ENCODE results near the gene NDUFS2. TPM values are rescaled to one million over a fixed set of nuclear protein-coding genes. Genes with fewer than 3 reads are reported as not detected.

NDUFS2 gene
- total and polyA plus RNA-seq, 7 donors: 204 to 336 (median 232) TPM

GRCh38 chr1:161207173-161207572, 5.0 kb downstream of the NDUFS2 start:
- Histone ChIP-seq H3K9me3 (no peaks in the 10 kb centered on the region), H3K4me3 (peak overlapping the region; percentile 32), H3K36me3 (ENCODE audit: insufficient read depth in 1 of 2, low read depth in 1 of 2) (peaks cover 15 to 89% of the 10 kb centered on the region in 2 donors), H3K4me1 (peaks cover 49% of the 10 kb centered on the region), H3K27me3 (ENCODE audit: insufficient read depth in 3 of 3, low read length in 2 of 3) (no peaks in the 10 kb centered on the region), H3K27ac (peak overlapping the region; percentile 62)
- 42 to 73% (median 60%) methylated on average over 8 of the region's 8 CpGs for WGBS, 3 donors
- ATAC-seq (peak in 3 of 4 donors; percentile 65 to 69 (median 68)), DNase-seq (peak in 1 of 2 donors; percentile 33)
- intact Hi-C loops (cut with DNase I): loop anchor here in 1 of 2 donors (5.0 kb wide), 1 partner anchor 175 kb away; no protein-coding TSS in a partner anchor
- no peak for TF ChIP-seq CTCF (IDR thresholded peaks at IDR 0.05)

GRCh38 chr1:161209790-161210409, 7.7 kb downstream of the NDUFS2 start:
- H3K9me3 ChIP-seq: no peaks in the 10 kb centered on the region
- H3K36me3 ChIP-seq (ENCODE audit: insufficient read depth in 1 of 2, low read depth in 1 of 2): peaks cover 24 to 99% of the 10 kb centered on the region in 2 donors
- TF ChIP-seq CTCF (IDR thresholded peaks at IDR 0.05): peak; percentile 75
- H3K4me1 ChIP-seq: peaks cover 29% of the 10 kb centered on the region
- WGBS, 3 donors: 38 to 46% (median 44%) methylated on average over 11 of the region's 11 CpGs
- H3K4me3 ChIP-seq: no peak overlapping the region
- ATAC-seq: peak; percentile 77 to 87 (median 85)
- peak; percentile 73 to 86 for DNase-seq
- H3K27me3 ChIP-seq (ENCODE audit: insufficient read depth in 3 of 3, low read length in 2 of 3): no peaks in the 10 kb centered on the region
- H3K27ac ChIP-seq: no peak overlapping the region
- intact Hi-C loops (cut with DNase I): loop anchor here in 1 of 2 donors (5.0 kb wide), 1 partner anchor 172 kb away; no protein-coding TSS in a partner anchor

- DNase-seq (no peak), ATAC-seq (no peak)
- intact Hi-C loops (cut with DNase I): no loop called here
These were observed 12.2 kb downstream of the NDUFS2 start for GRCh38 chr1:161214369-161214768.

GRCh38 chr1:161215076-161215475, 12.9 kb downstream of the NDUFS2 start, which contains the start of gene FCER1G:
FCER1G (plus strand) TSS chr1:161215295; CDS start chr1:161215322, 27 bp downstream.
- intact Hi-C loops (cut with DNase I): no loop called here

More at GRCh38 chr1:161214369-161214768, 12.2 kb downstream of the NDUFS2 start:
- Histone ChIP-seq H3K4me3 (no peak overlapping the region), H3K4me1 (no peaks in the 10 kb centered on the region), H3K9me3 (no peaks in the 10 kb centered on the region), H3K27me3 (ENCODE audit: insufficient read depth in 3 of 3, low read length in 2 of 3) (no peaks in the 10 kb centered on the region), H3K36me3 (ENCODE audit: insufficient read depth in 1 of 2, low read depth in 1 of 2) (peaks cover 19 to 60% of the 10 kb centered on the region in 2 donors), H3K27ac (no peak overlapping the region)
- 86 to 90% (median 90%) methylated on average over 9 of the region's 9 CpGs for WGBS, 3 donors
- TF ChIP-seq CTCF (IDR thresholded peaks at IDR 0.05): no peak

More at GRCh38 chr1:161215076-161215475, 12.9 kb downstream of the NDUFS2 start, which contains the start of gene FCER1G:
- no peak for TF ChIP-seq CTCF (IDR thresholded peaks at IDR 0.05)
- H3K9me3 ChIP-seq: no peaks in the 10 kb centered on the region
- peaks cover 17 to 53% of the 10 kb centered on the region in 2 donors for H3K36me3 ChIP-seq (ENCODE audit: insufficient read depth in 1 of 2, low read depth in 1 of 2)
- no peak within 1 kb of the TSS for H3K27ac ChIP-seq
- no peaks in the 10 kb centered on the region for H3K27me3 ChIP-seq (ENCODE audit: insufficient read depth in 3 of 3, low read length in 2 of 3)
- H3K4me1 ChIP-seq: no peaks in the 10 kb centered on the region
- peak in 3 of 4 donors; percentile 28 to 48 (median 33) for ATAC-seq
- 68 to 77% (median 72%) methylated on average over 10 of the region's 10 CpGs for WGBS, 3 donors
- peak within 1 kb of the TSS; percentile 42 for H3K4me3 ChIP-seq
- DNase-seq: peak; percentile 45 to 79

Measured in psoas muscle (tissue), 8 donors.